Activated CD8-positive, alpha-beta T cell treated with anti-CD3 and anti-CD28 coated beads, Interleukin-2, amount 10 ng/mL, durations not matched to agents 7 days and 5 days (primary cell): ENCODE measurements around the gene LAYN. TPM values are rescaled to one million over a fixed set of nuclear protein-coding genes. Genes with fewer than 3 reads are reported as not detected.

Experiments
- ATAC-seq: fragments of 150-1000 bp; cut with Tn5 transposase; one replicate; pipeline ENCODE4 v1.10.0; 2021; ENCODE audit warnings: moderate library complexity
- CTCF ChIA-PET: fragments of 350-600 bp; sonication (Branson Sonifier 250); formaldehyde crosslinking; loops from one replicate; lab custom pipeline; 2021; ENCODE audit warnings: antibody characterized with exemption; lab: Charles Lee
- POLR2A ChIA-PET: fragments of 350-600 bp; sonication (Branson Sonifier 250); formaldehyde crosslinking; loops from one replicate; lab custom pipeline; 2021; ENCODE audit warnings: antibody characterized with exemption; lab: Charles Lee
- DNase-seq: peaks from one replicate; pipeline ENCODE4 v3.0.0-alpha.2; 2020
- H3K27ac Mint-ChIP-seq: one replicate; pipeline ENCODE4 v1.8.0; 2021; ENCODE audit warnings: mild to moderate bottlenecking, mixed read lengths
- H3K27me3 Mint-ChIP-seq: one replicate; pipeline ENCODE4 v1.8.0; 2021; ENCODE audit warnings: low read depth, mixed read lengths
- H3K36me3 Mint-ChIP-seq: one replicate; pipeline ENCODE4 v1.8.0; 2021; ENCODE audit warnings: low read depth, mixed read lengths
- H3K4me1 Mint-ChIP-seq: one replicate; pipeline ENCODE4 v1.8.0; 2021; ENCODE audit warnings: low read depth, mixed read lengths
- H3K4me3 Mint-ChIP-seq: one replicate; pipeline ENCODE4 v1.8.0; 2021; ENCODE audit warnings: mild to moderate bottlenecking, mixed read lengths
- H3K9me3 Mint-ChIP-seq: one replicate; pipeline ENCODE4 v1.8.0; 2022; ENCODE audit warnings: mixed read lengths; ENCODE audit not compliant: insufficient read depth
- total RNA-seq, 2 experiments: library from RNA; stranded (reverse); gene quantifications; one replicate each; pipeline ENCODE4 v1.2.3, GENCODE V29; 2021

LAYN gene
- total RNA-seq, 2 experiments from 2014 or later: 11.1 to 12.8 TPM

DNA sequence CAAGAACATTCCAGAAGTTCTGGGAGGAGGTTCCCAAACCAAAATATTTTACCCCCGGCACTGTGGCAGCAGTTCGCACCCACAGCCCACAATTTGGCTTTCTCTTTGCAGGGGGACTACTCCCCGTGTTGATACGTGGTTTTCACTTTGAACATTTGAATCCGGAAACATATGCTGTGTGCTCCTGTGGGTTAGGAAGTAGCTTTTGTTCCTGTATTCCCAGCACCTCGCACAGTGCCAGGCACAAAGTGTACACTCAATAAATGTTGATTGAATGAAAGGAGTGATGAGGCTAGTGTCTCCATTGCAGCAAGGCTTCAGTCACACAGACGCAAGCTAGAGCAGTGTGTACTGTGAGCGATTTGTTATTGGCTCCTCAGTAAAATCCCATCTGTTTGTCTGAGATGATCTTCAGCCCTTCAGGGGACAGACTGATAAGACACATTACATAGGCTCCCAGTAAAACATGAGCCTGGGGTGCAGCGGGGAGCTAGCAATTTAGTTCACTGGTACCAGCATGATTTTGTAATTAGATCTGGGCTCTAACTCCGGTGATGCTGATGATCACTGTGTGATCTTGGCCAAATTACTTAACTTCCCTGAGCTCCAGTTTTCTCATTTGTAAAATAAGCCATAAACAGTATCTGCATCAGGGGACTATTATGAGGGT is 2.2 kb downstream of the LAYN start:
- H3K4me1 Mint-ChIP-seq: peaks cover 51% of the 10 kb centered on the region
- ATAC-seq (no peak), DNase-seq (peak; percentile 35)
- peaks cover 28% of the 10 kb centered on the region for H3K36me3 Mint-ChIP-seq
- peaks cover 10% of the 10 kb centered on the region for H3K27me3 Mint-ChIP-seq
- POLR2A ChIA-PET: interaction anchor here (4.8 to 6.3 kb wide), 2 partner anchors 11 to 30 kb away, joined by 46 to 79 read pairs; partner anchors contain the start of genes BTG4 and HOATZ
- H3K9me3 Mint-ChIP-seq: no peaks in the 10 kb centered on the region
- no peak overlapping the region for H3K27ac Mint-ChIP-seq
- H3K4me3 Mint-ChIP-seq: peak overlapping the region; percentile 72
- CTCF ChIA-PET: interaction anchor here (0.7 to 7.2 kb wide), 10 partner anchors 10 to 322 kb away, joined by 3 to 56 read pairs (median 3); no protein-coding TSS in a partner anchor

DNA sequence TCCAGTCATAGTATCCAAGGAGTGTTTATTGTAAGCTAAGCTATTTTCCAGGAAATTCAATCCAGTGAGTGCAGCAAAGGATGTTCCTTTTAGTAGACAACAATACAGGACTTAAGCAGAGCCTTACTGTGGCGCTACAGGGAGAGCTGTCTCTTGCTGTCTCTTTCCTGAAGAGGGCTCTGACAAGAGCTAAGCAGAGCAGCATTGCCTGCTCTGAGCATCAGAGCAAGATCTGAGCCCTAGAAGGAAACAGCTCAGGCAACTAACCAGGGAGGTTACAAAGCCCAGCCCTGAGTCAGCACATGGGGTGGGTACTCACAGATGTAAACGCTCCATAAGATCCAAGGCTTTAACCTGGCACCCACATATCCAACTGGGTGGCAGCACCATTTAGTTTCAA is 8.0 kb downstream of the LAYN start:
- no peak overlapping the region for H3K4me3 Mint-ChIP-seq

DNA sequence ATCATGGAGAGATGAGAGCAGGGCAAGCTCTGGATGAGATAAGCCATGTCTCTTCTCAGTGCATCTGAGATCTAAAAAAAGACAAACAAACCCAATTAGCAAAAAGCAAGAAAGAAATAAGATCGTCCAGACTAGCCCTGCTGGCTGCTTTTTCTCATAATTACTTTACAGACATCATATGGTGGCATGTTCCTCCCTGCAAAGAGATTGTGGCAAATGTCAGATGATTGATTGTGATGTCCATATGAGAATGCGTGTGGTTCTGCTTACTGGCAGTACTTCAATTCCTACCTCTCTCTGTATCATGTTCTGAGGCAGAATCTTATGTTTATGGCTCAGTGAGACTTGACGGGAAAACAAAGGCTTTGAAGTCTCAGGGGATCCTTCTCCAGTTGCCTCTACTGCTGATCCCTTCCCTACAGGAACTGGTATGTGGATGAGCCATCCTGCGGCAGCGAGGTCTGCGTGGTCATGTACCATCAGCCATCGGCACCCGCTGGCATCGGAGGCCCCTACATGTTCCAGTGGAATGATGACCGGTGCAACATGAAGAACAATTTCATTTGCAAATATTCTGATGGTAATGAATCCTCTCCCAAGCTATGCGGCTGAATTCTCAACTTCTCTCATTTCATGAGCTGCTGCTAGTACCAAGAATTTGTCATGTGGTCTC is 8.8 kb downstream of the LAYN start:
- ATAC-seq (no peak), DNase-seq (no peak)
- Mint-ChIP-seq H3K27ac (no peak overlapping the region), H3K4me3 (no peak overlapping the region), H3K36me3 (peaks cover 37% of the 10 kb centered on the region), H3K27me3 (no peaks in the 10 kb centered on the region), H3K9me3 (no peaks in the 10 kb centered on the region), H3K4me1 (no peaks in the 10 kb centered on the region)
- ChIA-PET CTCF (interaction anchor here (1.1 to 1.5 kb wide), 2 partner anchors 13 to 17 kb away, joined by 3 read pairs; no protein-coding TSS in a partner anchor), POLR2A (no interaction called here)

More for the DNA sequence above, 8.0 kb downstream of the LAYN start:
- no peaks in the 10 kb centered on the region for H3K27me3 Mint-ChIP-seq
- CTCF ChIA-PET: interaction anchor here (1.1 kb wide), 2 partner anchors 13 to 18 kb away, joined by 3 read pairs; no protein-coding TSS in a partner anchor
- peaks cover 39% of the 10 kb centered on the region for H3K36me3 Mint-ChIP-seq
- POLR2A ChIA-PET: no interaction called here
- no peak overlapping the region for H3K27ac Mint-ChIP-seq
- H3K4me1 Mint-ChIP-seq: peaks cover 6% of the 10 kb centered on the region
- no peaks in the 10 kb centered on the region for H3K9me3 Mint-ChIP-seq
- no peak for ATAC-seq
- DNase-seq: no peak

DNA sequence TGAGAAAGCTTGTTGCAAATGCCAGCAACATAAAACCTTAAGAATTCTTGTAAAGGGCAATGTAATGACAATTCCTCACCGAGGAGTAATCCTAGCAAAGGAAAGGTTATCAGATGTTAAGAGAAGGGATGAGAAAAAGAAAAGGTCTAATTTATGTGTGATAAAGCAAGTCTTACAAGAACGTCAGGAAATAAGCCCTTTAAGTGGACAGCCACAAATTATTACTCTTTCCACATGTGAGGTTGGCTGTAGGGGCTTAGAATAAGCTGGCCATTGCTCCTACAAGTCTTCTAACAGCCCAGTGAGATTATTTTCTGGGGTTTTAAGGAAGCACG is 9.3 kb downstream of the LAYN start:
- Mint-ChIP-seq H3K9me3 (no peaks in the 10 kb centered on the region), H3K4me3 (no peak overlapping the region), H3K27me3 (no peaks in the 10 kb centered on the region), H3K36me3 (peaks cover 38% of the 10 kb centered on the region), H3K4me1 (no peaks in the 10 kb centered on the region), H3K27ac (no peak overlapping the region)
- CTCF ChIA-PET: interaction anchor here (1.5 kb wide), 1 partner anchor 12 kb away, joined by 3 read pairs; no protein-coding TSS in a partner anchor
- ATAC-seq (no peak), DNase-seq (no peak)
- POLR2A ChIA-PET: interaction anchor here (0.6 kb wide), 1 partner anchor 66 kb away, joined by 3 read pairs; no protein-coding TSS in a partner anchor

DNA sequence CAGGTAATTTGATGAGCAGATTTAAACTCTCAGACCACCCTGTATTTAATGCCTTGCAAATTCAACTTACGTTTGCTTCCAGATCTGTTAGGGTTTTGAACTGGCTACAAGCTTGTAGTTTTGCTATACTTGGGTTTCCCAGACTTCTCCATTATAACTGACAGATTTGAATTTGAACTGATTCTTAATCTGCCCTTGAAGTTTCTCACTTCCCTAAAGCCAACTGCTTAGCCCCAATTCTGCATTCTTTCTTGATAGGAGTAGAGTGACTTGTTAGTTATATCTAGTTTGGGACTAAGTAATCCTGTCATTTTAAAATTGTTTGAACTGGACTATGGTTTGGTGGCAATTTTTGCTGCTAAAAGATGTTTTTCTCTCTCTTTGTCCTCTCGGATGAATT is 9.7 kb downstream of the LAYN start:
- ChIA-PET POLR2A (interaction anchor here (0.6 to 1.7 kb wide), 2 partner anchors 11 to 65 kb away, joined by 3 to 4 read pairs; no protein-coding TSS in a partner anchor), CTCF (interaction anchor here (1.5 kb wide), 1 partner anchor 12 kb away, joined by 3 read pairs; no protein-coding TSS in a partner anchor)
- H3K36me3 Mint-ChIP-seq: peaks cover 40% of the 10 kb centered on the region
- ATAC-seq (no peak), DNase-seq (no peak)
- no peak overlapping the region for H3K4me3 Mint-ChIP-seq
- no peaks in the 10 kb centered on the region for H3K4me1 Mint-ChIP-seq
- peaks cover 1% of the 10 kb centered on the region for H3K9me3 Mint-ChIP-seq
- no peak overlapping the region for H3K27ac Mint-ChIP-seq
- no peaks in the 10 kb centered on the region for H3K27me3 Mint-ChIP-seq

DNA sequence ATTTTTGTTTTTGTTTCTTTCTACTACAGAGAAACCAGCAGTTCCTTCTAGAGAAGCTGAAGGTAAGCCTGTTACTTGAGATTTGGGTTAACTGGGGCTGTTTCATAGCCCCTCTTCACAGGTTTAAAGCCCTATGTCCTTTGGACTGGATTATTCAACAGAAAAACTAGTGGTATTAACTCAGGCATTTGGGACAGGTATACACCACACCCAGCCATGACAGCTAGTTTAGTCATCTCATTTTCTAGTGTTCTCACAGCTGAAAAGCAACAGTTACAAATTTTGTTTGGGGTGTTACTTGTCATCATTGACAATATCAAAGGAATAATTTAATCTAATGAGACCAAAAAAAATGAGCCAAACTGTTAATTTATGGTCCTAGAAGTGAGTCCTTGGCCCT is 14.0 kb downstream of the LAYN start:
- Mint-ChIP-seq H3K4me1 (no peaks in the 10 kb centered on the region), H3K36me3 (peaks cover 42% of the 10 kb centered on the region), H3K9me3 (peaks cover 16% of the 10 kb centered on the region), H3K27me3 (no peaks in the 10 kb centered on the region), H3K4me3 (no peak overlapping the region), H3K27ac (no peak overlapping the region)
- CTCF ChIA-PET: interaction anchor here (0.6 to 1.4 kb wide), 6 partner anchors 10 to 295 kb away, joined by 3 to 8 read pairs (median 3); no protein-coding TSS in a partner anchor
- no peak for DNase-seq
- POLR2A ChIA-PET: interaction anchor here (1.2 kb wide), 1 partner anchor 14 kb away, joined by 4 read pairs; the partner anchor contains the start of gene LAYN
- ATAC-seq: no peak

DNA sequence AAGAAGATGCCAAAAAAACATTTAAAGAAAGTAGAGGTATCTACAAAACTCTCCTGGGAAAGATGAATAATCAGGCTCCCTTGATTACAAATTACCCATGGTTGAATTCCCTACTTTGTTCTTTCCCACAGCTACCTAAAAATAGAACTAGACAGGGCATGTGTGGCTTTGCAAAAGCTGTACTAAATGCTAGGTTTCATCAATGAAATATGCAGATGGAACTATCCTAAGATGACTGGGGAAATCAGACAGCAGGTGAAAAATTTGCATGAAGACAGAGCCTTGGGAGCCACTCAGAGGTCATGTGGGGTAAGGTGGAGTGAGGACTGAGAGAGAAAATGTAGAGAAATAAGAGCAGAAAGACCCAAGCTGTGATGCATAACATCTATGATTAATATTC is 14.7 kb downstream of the LAYN start:
- no peak overlapping the region for H3K27ac Mint-ChIP-seq
- H3K4me1 Mint-ChIP-seq: no peaks in the 10 kb centered on the region
- CTCF ChIA-PET: interaction anchor here (0.6 to 1.2 kb wide), 2 partner anchors 13 to 278 kb away, joined by 3 read pairs; no protein-coding TSS in a partner anchor
- H3K27me3 Mint-ChIP-seq: no peaks in the 10 kb centered on the region
- H3K9me3 Mint-ChIP-seq: peaks cover 16% of the 10 kb centered on the region
- DNase-seq (no peak), ATAC-seq (no peak)
- H3K4me3 Mint-ChIP-seq: no peak overlapping the region
- peaks cover 44% of the 10 kb centered on the region for H3K36me3 Mint-ChIP-seq
- POLR2A ChIA-PET: interaction anchor here (1.2 kb wide), 1 partner anchor 15 kb away, joined by 4 read pairs; the partner anchor contains the start of gene LAYN

DNA sequence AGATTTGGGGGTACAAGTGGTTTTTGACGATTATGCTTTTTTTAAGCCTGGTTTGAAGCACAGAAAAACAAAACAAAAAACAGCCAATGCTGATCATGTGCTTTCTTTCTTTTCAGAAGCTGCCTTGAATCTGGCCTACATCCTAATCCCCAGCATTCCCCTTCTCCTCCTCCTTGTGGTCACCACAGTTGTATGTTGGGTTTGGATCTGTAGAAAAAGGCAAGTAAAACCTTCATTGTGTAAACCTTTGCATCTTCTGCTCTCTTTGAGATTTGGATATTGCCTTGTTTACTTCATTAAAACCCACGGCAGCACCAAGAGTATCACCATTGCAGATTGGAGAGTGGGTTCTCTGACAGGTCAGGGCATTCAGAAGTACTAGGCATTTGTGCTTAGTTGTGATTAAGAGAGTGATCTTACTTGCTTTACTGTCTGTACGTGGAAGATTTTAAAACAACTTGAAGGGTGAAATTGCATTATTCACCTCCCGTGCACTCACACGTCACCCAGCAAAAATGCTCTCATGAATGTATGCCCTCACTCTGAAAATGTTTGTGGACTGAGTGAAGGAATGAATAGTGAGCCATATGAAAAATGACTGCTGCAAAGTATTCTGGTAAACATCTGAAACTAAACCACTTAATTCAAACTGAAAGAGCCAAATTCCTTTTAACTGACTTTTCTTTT is 17.0 kb downstream of the LAYN start:
- DNase-seq: no peak
- H3K36me3 Mint-ChIP-seq: peaks cover 47% of the 10 kb centered on the region
- no peaks in the 10 kb centered on the region for H3K27me3 Mint-ChIP-seq
- CTCF ChIA-PET: interaction anchor here (0.9 to 2.5 kb wide), 4 partner anchors 14 to 103 kb away, joined by 3 to 9 read pairs (median 4); no protein-coding TSS in a partner anchor
- H3K9me3 Mint-ChIP-seq: peaks cover 16% of the 10 kb centered on the region
- POLR2A ChIA-PET: no interaction called here
- ATAC-seq: no peak
- H3K4me1 Mint-ChIP-seq: no peaks in the 10 kb centered on the region
- no peak overlapping the region for H3K27ac Mint-ChIP-seq
- H3K4me3 Mint-ChIP-seq: no peak overlapping the region

DNA sequence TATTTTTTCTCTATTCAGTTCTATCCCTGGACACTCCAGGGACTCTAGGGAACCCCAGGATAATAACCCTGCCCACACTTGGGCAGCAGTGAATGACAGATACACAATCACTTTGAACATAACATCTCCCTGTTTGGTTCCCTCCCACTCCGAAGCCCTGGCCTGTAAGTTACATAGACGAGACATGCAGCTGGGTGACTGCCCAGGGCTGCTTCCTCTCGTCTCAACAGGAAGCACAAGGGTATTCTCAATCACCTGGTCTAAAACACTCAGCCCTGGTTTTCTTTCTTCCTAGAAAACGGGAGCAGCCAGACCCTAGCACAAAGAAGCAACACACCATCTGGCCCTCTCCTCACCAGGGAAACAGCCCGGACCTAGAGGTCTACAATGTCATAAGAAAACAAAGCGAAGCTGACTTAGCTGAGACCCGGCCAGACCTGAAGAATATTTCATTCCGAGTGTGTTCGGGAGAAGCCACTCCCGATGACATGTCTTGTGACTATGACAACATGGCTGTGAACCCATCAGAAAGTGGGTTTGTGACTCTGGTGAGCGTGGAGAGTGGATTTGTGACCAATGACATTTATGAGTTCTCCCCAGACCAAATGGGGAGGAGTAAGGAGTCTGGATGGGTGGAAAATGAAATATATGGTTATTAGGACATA is 19.4 kb downstream of the LAYN start:
- Mint-ChIP-seq H3K4me1 (no peaks in the 10 kb centered on the region), H3K27me3 (no peaks in the 10 kb centered on the region), H3K9me3 (peaks cover 16% of the 10 kb centered on the region), H3K36me3 (peaks cover 35% of the 10 kb centered on the region), H3K27ac (no peak overlapping the region), H3K4me3 (no peak overlapping the region)
- POLR2A ChIA-PET: no interaction called here
- DNase-seq (no peak), ATAC-seq (no peak)
- CTCF ChIA-PET: interaction anchor here (1.0 to 2.9 kb wide), 3 partner anchors 18 to 282 kb away, joined by 3 to 9 read pairs (median 6); no protein-coding TSS in a partner anchor

DNA sequence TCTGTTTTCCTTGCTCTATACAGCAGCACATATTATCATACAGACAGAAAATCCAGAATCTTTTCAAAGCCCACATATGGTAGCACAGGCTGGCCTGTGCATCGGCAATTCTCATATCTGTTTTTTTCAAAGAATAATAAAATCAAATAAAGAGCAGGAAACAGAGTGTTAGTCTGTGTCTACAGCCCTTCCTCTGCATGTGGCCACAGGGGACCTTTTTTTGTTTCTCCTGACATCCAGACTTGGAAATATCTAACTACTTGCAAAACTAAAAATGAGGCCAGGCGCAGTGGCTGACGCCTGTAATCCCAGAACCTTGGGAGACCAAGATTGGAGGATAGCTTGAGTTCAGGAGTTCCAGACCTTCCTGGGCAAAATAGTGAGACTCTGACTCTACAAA is 20.3 kb downstream of the LAYN start:
- DNase-seq: no peak
- POLR2A ChIA-PET: no interaction called here
- Mint-ChIP-seq H3K27me3 (no peaks in the 10 kb centered on the region), H3K4me1 (no peaks in the 10 kb centered on the region), H3K36me3 (peaks cover 28% of the 10 kb centered on the region), H3K4me3 (no peak overlapping the region), H3K27ac (no peak overlapping the region), H3K9me3 (peaks cover 11% of the 10 kb centered on the region)
- ATAC-seq: no peak
- CTCF ChIA-PET: interaction anchor here (1.0 to 4.6 kb wide), 6 partner anchors 18 to 281 kb away, joined by 3 to 34 read pairs (median 8); no protein-coding TSS in a partner anchor

DNA sequence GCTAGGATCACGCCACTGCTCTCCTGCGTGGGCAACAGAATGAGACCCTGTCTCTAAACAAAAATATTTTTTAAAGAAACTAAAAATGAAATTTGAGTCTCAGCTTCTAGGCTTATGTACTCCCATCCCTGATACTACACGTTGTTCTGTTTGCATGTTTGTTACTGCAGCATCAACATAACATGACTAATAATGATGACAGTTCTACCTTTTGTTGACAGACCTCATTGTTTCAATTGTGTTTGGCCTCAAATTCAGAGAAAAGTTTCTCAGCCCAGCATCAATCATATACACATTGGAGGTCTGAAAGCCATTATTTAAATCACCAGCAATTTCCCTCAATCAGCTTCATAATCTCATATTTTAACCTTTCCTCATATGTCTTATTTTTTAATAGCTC is 20.8 kb downstream of the LAYN start:
- Mint-ChIP-seq H3K27me3 (no peaks in the 10 kb centered on the region), H3K4me3 (no peak overlapping the region), H3K4me1 (no peaks in the 10 kb centered on the region), H3K36me3 (peaks cover 22% of the 10 kb centered on the region), H3K9me3 (peaks cover 7% of the 10 kb centered on the region), H3K27ac (no peak overlapping the region)
- ATAC-seq: no peak
- CTCF ChIA-PET: interaction anchor here (0.7 to 4.6 kb wide), 8 partner anchors 9 to 280 kb away, joined by 3 to 34 read pairs (median 5); no protein-coding TSS in a partner anchor
- POLR2A ChIA-PET: no interaction called here
- no peak for DNase-seq
